Esophagus squamous epithelium (tissue), 4 donors: ENCODE data around the gene ZSCAN5C.

Experiments
- CTCF ChIP-seq, 6 experiments: fragments of 450-650 bp in 4 of 6; fragments of 200-600 bp in 2 of 6; sonication (generic) in 2 of 6; IDR thresholded peaks; one replicate each; pipeline ENCODE4 v1.5.1; 2016 to 2019; ENCODE audit warnings: antibody characterized with exemption in 6 of 6, mild to moderate bottlenecking in 4 of 6, moderate library complexity in 4 of 6
- POLR2A ChIP-seq, 4 donors: fragments of 450-650 bp; IDR thresholded peaks; one replicate each; pipeline ENCODE4 v1.6.1; 2017; ENCODE audit warnings: antibody characterized with exemption in 4 of 4, mild to moderate bottlenecking in 4 of 4, moderate library complexity in 3 of 4

DNA sequence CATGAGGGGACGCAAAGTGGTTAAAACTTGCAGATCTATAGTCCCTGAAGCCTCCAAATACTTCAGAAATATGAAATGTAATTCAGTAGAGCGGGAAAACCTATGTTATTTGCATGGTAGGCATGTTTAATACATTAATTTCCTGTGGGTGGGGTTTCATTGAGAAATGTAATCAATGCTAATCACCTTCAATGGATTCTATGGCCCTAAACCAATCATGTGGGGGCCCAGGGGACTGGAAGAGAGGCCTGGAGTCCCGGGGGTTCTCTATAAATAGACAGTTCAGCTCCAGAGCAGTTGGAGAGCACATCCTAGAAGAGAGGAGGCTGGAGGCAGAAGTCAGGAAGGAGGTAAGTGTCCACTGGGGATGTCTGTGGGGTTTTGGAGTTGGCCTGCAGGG is at the start of gene ZSCAN5C:
- no peak for TF ChIP-seq POLR2A (IDR thresholded peaks at IDR 0.05)
- TF ChIP-seq CTCF (IDR thresholded peaks at IDR 0.05) = no peak
